C4-2B (cell line): ENCODE measurements around the gene RNH1.

ENCODE experiments used
- CTCF ChIP-seq: fragments of 450-650 bp; conservative IDR thresholded peaks from 2 replicates; pipeline ENCODE4 v1.5.1; 2017; ENCODE audit warnings: mild to moderate bottlenecking
- ZFX ChIP-seq: fragments of 450-650 bp; IDR thresholded peaks from 2 replicates; pipeline ENCODE4 v1.6.1; 2017

DNA sequence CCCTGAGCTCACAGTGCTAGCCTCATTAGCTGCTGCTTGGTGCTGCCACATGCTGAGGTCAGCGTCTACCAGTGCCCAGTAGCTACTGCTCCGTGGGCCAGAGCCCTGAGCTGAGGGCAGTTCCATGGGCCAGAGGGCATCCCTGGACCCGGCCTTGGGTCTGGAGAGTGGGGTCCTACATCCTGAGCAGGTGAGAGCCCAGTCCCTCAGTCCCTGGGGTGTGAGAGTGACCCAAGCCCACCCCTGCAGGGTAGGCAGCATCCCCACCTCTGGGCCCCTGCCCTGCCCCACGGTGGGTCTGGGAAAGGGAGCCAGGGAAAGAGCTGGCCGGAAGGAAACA is 43.7 kb upstream of the RNH1 start:
- TF ChIP-seq CTCF (no peak), ZFX (no peak)
